Effector CD4-positive, alpha-beta T cell (primary cell): ENCODE data around the gene VASH2. TPM values are rescaled to one million over a fixed set of nuclear protein-coding genes. Genes with fewer than 3 reads are reported as not detected.
"Not testable (repeated sequence)": the region's sequence is repeated elsewhere in the genome, so short reads cannot be mapped to it uniquely, and the experiment has no call there.

Experiments used
- DNase-seq: peaks from one replicate; pipeline ENCODE4 v3.0.0-alpha.2; 2020
- total RNA-seq: gene quantifications from one replicate; lab custom pipeline; 2026; lab: John Stamatoyannopoulos, UW

VASH2 gene
- not detected for total RNA-seq

DNA sequence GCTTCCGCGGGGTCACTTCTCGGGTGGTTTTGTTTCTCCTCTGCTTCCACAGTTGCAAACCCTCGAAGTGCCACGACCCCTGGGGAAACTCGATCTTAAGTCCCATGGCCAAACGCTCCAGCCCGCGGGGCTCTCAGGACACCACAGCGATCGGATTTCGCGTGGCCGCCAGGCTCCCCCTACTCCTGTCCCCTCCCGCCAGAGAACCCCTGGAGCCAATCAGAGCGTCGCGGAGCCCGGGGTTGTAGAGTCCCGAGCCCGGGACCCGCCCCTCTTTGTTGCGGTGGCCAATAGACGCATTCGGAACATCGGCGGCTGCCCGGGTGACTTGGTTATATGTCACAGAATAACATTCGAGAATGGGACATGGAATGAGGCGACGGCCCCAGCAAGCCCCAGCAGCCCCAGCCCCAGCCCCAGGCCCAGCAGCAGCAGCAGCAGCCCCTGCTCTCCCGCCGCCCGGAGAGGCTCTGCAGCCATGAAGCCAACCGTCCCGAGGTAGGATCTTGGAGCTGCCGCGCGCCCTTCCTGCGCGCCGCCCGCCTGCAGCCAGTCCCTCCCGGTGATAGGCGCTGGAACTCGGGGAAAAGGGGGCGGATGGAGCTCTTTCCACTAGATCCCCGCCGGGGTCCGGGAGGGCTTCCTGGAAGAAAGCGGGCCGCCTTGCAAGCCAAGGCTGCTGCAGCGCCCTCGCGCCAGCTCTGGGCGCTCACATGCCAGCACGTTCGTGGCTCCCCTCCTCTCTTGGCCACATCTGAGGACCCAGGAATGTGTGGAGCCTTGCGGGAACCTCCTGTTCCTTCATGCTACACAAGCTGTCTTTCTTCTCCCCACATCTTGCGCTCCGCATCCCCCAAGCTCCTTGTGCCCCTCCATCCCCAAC is at the start of gene VASH2:
Gene VASH2, plus strand, starts transcription at position 299 of the 883 bp plus-strand sequence. CDS start 1,002 bp downstream, outside the sequence.
- peak; percentile 13 for DNase-seq

GRCh38 chr1:212901290-212901689 is 49.1 kb upstream of the VASH2 start:
- no peak for DNase-seq

DNA sequence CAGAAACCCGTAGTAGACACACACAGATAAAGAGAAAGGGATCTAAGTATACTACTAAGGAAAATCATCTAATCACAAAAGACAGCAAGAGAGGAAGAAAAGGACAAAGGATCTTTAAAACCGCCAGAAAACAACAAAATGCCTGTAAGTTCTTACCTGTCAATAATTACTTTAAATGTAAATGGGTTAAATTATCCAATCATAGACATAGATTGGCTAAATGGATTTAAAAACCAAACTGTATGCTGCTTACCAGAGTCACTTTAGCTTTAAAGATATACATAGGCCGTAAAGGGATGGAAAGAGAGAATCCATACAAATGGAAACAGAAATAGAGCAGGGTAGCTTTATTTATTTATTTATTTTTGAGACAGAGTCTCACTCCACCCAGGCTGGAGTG is 48.3 kb upstream of the VASH2 start:
- no peak for DNase-seq

DNA sequence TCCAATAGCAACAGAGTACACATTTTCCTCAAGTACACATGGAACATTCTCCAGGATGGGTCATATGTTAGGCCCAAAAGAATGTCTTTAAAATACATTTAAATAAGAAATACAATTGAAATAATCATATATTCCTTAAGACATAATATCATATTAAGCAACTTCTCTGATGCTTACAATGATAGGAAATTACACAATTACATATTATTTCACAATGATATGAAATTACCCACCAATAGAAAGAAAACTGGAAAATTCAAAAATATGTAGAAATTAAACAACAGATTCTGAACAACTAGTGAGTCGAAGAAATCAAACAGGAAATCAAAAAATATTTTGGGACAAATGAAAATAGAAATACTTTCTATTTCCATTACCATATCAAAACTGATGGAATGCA is 46.7 kb upstream of the VASH2 start:
- DNase-seq, result no peak

GRCh38 chr1:212908071-212908470 is 42.3 kb upstream of the VASH2 start:
- DNase-seq, result not testable (repeated sequence)

- no peak for DNase-seq
These were observed 41.4 kb upstream of the VASH2 start for GRCh38 chr1:212908971-212909370.

DNA sequence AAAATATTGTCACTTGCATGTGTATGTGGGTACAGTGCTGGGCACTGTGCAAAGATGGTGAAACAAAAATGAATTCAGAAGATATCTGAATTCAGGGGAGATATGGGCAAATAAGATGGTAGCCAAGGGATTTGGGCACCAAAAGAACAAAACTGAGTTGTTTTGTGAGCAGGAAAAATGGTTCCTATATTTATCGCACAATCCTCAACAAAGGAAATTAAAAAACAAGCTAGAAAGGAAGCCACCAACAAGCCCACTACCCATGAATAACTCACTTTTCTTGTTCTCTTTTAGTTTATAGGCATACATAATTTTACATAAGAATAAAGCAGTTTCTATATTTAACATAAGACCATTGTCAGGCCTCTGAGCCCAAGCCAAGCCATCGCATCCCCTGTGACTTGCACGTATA is 40.7 kb upstream of the VASH2 start:
- DNase-seq, result no peak

DNA sequence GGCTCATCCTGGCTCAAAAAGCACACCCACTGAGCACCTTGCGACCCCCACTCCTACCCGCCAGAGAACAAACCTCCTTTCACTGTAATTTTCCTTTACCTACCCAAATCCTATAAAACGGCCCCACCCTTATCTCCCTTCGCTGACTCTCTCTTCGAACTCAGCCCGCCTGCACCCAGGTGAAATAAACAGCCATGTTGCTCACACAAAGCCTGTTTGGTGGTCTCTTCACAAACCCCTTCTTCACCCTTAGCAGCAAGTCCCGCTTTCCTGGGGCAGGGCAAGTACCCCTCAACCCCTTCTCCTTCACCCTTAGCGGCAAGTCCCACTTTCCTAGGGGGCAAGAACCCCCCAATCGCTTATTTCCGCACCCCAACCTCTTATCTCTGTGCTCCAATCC is 40.1 kb upstream of the VASH2 start:
- not testable (repeated sequence) for DNase-seq

- DNase-seq, result not testable (repeated sequence)
These were observed 36.7 kb upstream of the VASH2 start for GRCh38 chr1:212913638-212914037.

GRCh38 chr1:212914110-212914509 is 36.2 kb upstream of the VASH2 start:
- not testable (repeated sequence) for DNase-seq

DNA sequence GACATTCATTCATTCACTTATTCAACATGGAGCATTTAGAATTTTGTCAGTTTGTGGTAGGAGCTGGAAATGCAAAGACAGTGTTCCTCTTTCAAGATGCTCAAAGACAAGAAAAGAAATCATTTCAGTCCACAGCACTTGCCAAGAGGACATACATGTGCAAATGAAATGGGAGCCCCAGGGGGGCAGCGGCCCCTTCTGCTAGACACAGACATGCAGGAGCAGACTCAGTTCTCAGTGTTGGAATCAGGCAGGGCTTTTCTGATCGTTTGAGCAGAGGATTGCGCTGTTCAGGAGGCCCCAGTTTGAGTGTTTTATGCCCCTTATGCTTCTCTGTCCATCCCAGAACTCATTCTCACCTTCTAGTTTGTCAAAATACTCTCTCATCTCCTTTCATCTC is 35.6 kb upstream of the VASH2 start:
- no peak for DNase-seq

- DNase-seq, result no peak
These were observed 34.9 kb upstream of the VASH2 start for GRCh38 chr1:212915245-212916091.

- no peak for DNase-seq
These were observed 33.7 kb upstream of the VASH2 start for GRCh38 chr1:212916481-212917133.

- no peak for DNase-seq
These were observed 33.2 kb upstream of the VASH2 start for GRCh38 chr1:212917134-212917485.

GRCh38 chr1:212917858-212918257 is 32.5 kb upstream of the VASH2 start:
- no peak for DNase-seq

GRCh38 chr1:212918824-212919223 is 31.5 kb upstream of the VASH2 start:
- DNase-seq, result no peak

DNA sequence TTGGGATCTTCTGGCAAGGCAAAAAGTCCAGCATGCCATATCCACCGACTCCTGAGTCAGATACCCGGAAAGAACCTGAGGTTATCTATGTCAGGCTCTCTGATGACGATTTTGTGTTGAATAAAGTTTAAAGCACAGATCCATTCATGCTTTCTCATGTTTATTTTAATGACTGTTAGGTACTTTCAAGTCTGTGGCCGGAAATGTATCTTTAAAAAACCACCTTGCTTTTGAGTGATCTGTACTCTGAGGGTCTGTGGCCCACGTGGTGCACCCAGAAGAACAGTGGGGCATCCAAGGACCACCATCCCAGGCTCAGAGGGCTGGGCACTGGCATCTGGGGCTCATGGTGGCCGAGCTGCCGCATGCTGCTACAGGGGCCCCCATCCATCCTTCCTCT is 30.1 kb upstream of the VASH2 start:
- DNase-seq, result no peak

GRCh38 chr1:212920896-212921295 is 29.4 kb upstream of the VASH2 start:
- no peak for DNase-seq

DNA sequence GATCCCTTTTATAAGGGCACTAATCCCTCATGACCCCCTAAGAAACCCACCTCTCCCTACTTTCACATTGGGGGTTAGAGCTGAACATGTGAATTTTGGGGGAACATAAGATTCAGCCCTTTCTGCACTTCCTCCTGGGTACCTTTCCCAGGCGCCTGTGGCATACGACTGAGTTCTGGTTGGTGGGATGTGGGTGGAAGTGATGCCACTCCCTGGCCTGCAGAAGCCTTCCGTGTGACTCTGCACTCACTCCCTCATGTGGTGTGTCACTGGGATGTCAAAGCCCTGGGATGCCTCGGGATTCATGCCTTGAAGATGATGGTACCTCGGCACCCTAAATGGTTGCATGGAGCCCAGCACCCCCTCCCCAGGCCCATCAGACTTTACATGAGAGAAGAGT is 28.3 kb upstream of the VASH2 start:
- DNase-seq, result no peak

DNA sequence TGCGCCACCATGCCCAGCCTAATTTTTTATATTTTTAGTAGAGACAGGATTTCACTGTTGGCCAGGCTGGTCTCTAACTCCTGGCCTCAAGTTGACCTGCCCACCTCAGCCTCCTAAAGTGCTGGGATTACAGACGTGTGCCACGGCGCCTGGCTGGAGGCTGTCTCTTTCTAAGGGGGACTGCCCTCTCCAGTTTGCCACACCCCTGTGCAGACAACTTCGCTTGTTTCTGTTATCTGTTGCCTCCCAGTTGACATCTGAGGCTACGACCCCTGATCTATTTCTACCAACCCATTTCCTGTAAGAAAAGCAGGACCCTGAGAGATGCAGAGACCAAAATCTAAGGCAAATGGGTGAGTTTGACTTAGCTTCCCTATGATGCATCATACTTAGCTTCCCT is 24.0 kb upstream of the VASH2 start:
- no peak for DNase-seq

DNA sequence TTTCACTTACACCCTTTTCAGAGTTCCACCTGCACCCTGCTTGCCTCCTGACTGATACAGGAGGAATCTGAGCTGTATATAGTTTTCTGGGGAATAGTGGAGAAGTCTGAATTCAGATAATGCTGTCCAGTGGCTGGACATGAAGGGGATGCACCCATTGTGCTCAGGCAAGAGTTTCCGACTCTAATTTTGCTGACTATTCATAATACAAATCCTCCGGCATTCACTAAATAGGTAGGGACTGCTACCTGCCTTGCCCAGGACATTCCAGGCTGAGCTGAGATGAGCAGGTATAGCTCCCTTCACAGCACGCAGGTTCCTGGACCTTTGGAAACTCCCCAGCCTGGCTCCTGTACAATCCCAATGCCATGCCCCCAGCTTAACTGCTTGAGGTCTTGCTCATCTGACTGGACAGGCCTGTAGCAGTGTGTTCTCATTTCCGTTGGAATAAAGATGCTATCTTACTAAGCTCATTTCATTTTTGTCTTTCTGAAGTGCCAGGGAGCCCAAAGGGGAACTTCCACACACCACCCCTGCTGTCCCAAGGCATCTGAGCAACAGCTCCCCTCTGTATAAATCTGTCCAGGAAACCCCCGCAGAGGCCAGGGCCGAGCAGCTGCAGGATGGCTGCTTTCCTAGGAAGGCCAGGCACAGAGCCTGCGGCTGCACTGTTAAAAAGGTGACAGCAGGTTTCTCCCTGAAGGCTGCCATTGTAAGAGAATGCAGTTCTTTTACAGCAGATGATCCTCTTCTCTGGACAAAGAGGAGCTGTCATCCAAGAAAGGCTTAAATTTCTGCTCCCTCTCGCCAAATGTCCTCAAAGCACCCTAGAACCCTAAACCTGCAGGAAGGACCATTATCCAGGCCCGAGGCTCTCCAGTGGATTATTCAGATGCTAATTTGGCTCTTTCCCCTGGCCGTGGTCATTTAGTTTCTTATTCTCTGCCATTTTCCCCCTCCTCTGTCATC is 21.7 kb upstream of the VASH2 start:
- no peak for DNase-seq
